WI38 (cell line): ENCODE data around the gene RTP5.

Source experiments
- H3K4me3 ChIP-seq: 2 replicates; pipeline ENCODE4 v1.5.1; 2011; ENCODE audit warnings: low read depth, mild to moderate bottlenecking, control low read depth, low read length
- CTCF ChIP-seq: IDR thresholded peaks from 2 replicates; pipeline ENCODE4 v1.5.1; 2012; ENCODE audit warnings: low read depth, mild to moderate bottlenecking, control low read depth, low read length

RTP5 gene

GRCh38 chr2:241890524-241891235 lies 21.2 kb downstream of the RTP5 start:
- H3K4me3 ChIP-seq: no peak overlapping the region
- TF ChIP-seq CTCF: no peak

- TF ChIP-seq CTCF: no peak
- no peak overlapping the region for H3K4me3 ChIP-seq
These were observed 21.9 kb downstream of the RTP5 start for GRCh38 chr2:241891315-241891987.

- TF ChIP-seq CTCF: no peak
- H3K4me3 ChIP-seq: no peak overlapping the region
These were observed 22.4 kb downstream of the RTP5 start for GRCh38 chr2:241891988-241892298.

- no peak overlapping the region for H3K4me3 ChIP-seq
- TF ChIP-seq CTCF: no peak
These were observed 23.0 kb downstream of the RTP5 start for GRCh38 chr2:241892299-241893137.

- no peak for TF ChIP-seq CTCF
- no peak overlapping the region for H3K4me3 ChIP-seq
These were observed 23.7 kb downstream of the RTP5 start for GRCh38 chr2:241893265-241893664.

GRCh38 chr2:241894056-241894641 lies 24.6 kb downstream of the RTP5 start:
- TF ChIP-seq CTCF: no peak

More at GRCh38 chr2:241894056-241894641, 24.6 kb downstream of the RTP5 start:
- H3K4me3 ChIP-seq: no peak overlapping the region
